ENCODE data around the gene TOX3.

TOX3 gene

GRCh38 chr16:52535076-52535475 is 11.9 kb downstream of the TOX3 start:
- no peak for DNase-seq

- no peak for DNase-seq
These were observed 13.6 kb downstream of the TOX3 start for GRCh38 chr16:52533296-52533695.

- no peak for DNase-seq
These were observed 14.6 kb downstream of the TOX3 start for GRCh38 chr16:52532384-52532783.

- DNase-seq = no peak
These were observed 17.7 kb downstream of the TOX3 start for GRCh38 chr16:52529226-52529625.

- DNase-seq = no peak
These were observed 18.4 kb downstream of the TOX3 start for GRCh38 chr16:52528393-52529065.

- no peak for DNase-seq
These were observed 20.1 kb downstream of the TOX3 start for GRCh38 chr16:52526830-52527229.

- no peak for DNase-seq
These were observed 20.7 kb downstream of the TOX3 start for GRCh38 chr16:52526116-52526828.

GRCh38 chr16:52521570-52521969 is 25.4 kb downstream of the TOX3 start:
- no peak for DNase-seq

- no peak for DNase-seq
These were observed 28.1 kb downstream of the TOX3 start for GRCh38 chr16:52518884-52519283.

GRCh38 chr16:52515068-52515671 is 31.8 kb downstream of the TOX3 start:
- no peak for DNase-seq

- no peak for DNase-seq
These were observed 34.5 kb downstream of the TOX3 start for GRCh38 chr16:52512297-52512987.

- no peak for DNase-seq
These were observed 45.2 kb downstream of the TOX3 start for GRCh38 chr16:52501746-52502145.

- no peak for DNase-seq
These were observed 46.0 kb downstream of the TOX3 start for GRCh38 chr16:52500963-52501362.

- DNase-seq = no peak
These were observed 47.9 kb downstream of the TOX3 start for GRCh38 chr16:52499060-52499440.

- no peak for DNase-seq
These were observed 48.4 kb downstream of the TOX3 start for GRCh38 chr16:52498328-52499059.

GRCh38 chr16:52497067-52497816 is 49.7 kb downstream of the TOX3 start:
- DNase-seq = no peak

- no peak for DNase-seq
These were observed 50.7 kb downstream of the TOX3 start for GRCh38 chr16:52496051-52496876.

- no peak for DNase-seq
These were observed 52.3 kb downstream of the TOX3 start for GRCh38 chr16:52494621-52495020.

- no peak for DNase-seq
These were observed 52.8 kb downstream of the TOX3 start for GRCh38 chr16:52494145-52494544.

GRCh38 chr16:52492789-52493357 is 54.1 kb downstream of the TOX3 start:
- DNase-seq = no peak

GRCh38 chr16:52491216-52491615 is 55.7 kb downstream of the TOX3 start:
- no peak for DNase-seq

All from GF-D8 (cell line).